HG03575 (cell line): ENCODE measurements around the gene DRC1.

Experiments
- ATAC-seq: cut with Tn5 transposase; IDR thresholded peaks from one replicate; pipeline ENCODE4 v1.9.1; 2021; ENCODE audit not compliant: unreplicated experiment, insufficient number of reproducible peaks, low FRiP score; ENCODE audit errors: extremely low read depth

DRC1 gene

GRCh38 chr2:26395394-26395793, 6.3 kb upstream of the DRC1 start:
- ATAC-seq, result no peak

DNA sequence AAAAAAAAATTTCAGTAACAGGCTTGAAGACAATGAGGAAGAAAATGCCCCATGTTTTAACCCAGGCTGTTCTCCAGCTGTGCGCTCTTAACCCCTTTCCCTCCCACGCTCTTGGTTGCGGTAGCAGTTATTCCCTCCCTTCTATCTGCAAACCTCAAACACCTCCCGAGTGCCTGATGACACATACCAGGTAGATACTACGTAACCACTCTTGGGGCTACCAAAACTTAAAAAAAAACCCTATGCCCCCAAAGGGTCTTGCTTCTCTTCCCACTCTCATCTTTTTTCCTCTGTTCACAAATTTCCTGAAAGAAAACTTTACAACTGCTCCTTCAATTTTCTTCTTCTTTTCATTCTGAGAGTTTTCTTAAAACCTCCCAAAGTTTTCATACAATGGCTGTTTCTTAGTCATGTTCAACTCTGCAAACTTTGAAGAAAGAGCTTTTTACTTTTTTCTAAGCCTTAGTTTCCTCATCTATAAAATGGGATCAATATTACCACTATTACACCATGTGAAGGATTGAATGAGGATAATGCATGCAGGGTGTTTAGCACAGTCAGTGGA, 4.9 kb upstream of the DRC1 start:
- no peak for ATAC-seq

DNA sequence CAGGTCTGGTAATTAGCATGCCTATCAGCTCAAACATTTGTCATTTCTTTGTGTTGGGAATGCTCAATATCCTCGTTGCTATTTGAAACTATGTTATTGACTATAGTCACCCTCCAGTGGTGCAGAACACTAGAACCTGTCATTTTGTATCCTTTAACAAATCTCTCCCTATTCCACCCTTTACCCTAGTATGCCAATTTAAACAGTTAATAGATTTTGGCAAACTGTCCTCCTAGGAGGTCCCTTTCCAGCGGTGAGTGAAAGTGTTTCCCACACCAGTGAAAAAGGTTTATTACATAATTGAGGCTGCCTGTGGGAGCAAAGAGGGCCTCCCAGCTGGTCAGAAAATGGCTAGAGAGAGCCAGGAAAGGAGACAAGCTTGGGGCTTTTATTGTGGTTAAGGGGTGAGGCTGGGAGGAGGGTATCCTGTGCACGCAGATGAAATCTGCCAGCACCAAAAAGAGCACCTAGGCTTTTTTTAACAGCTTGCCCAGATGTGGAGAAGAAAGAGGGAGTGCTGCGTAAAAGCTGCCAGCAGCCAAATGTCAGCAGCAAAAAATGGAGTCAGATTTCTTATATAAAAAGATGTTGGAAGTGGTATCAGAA, 1.8 kb upstream of the DRC1 start:
- no peak for ATAC-seq

GRCh38 chr2:26400723-26401122, 997 bp upstream of the DRC1 start:
- no peak for ATAC-seq

- no peak for ATAC-seq
Observed at GRCh38 chr2:26407526-26407925, 5.8 kb downstream of the DRC1 start.

DNA sequence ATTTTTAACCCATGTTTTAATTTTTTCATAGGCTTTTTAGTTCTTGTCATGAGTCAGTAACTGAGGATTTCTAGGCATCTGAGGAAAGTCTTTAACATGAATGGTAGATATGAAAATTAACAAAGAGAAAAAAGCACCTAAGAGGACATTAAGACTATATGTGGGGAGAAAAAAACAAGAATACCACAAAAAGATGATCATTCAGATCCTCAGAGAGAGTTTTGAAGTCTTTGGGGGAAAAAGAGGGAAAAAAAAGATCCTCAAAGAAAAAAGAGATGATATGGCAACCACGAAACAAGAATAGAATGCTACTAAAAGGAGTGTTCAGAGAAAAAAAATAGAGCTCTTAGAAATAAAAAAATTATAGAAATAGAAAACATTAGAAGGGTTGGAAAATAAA, 8.1 kb downstream of the DRC1 start:
- no peak for ATAC-seq

DNA sequence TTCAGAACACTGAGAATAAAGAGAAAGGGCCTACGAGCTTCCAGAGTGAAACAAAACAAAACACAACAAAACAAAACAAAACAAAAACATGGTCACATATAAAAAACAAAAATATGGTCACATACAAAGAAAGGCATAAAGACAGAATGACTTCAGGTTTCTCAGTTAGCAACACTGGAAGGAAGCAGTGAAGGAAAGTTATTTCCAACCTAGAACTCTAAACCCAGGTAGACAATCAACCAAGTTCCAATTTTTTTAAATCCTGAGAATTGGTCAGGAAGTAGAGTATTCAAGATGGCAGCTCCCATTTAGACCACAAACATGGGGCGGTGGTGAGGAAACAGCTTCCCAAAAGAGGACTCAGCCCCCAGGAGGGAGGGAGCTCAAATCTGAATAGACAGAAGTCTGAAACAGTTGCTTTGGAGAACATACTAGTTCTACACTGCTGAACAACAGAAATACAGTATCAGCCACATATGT, 9.1 kb downstream of the DRC1 start:
- no peak for ATAC-seq

- ATAC-seq, result no peak
Observed at GRCh38 chr2:26411419-26411818, 9.7 kb downstream of the DRC1 start.

DNA sequence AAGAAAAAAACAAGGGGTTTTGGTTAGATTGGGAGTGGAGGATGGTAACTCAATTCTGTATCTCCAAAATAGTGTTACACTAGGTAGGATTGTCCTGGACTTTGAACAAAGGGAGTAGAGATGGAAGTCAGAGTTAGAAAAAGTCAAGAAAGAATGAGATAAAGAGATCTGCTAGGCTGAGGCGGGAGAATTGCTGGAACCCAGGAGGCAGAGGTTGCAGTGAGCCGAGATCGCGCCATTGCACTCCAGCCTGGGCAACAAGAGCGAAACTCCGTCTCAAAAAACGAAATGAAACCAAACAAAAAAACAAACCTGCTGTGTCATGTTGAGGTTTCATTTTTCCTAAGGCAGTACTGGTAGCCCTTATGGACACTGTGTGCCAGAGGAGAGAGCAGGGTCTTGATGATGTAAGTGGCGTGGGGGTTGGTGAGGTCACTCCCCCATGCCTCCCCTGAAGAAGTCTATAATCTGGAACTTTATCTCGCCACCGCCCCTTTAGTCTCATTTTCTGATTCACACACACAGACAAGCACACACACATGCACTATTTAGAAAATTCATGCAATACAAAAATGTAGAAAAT, 10.5 kb downstream of the DRC1 start:
- no peak for ATAC-seq

DNA sequence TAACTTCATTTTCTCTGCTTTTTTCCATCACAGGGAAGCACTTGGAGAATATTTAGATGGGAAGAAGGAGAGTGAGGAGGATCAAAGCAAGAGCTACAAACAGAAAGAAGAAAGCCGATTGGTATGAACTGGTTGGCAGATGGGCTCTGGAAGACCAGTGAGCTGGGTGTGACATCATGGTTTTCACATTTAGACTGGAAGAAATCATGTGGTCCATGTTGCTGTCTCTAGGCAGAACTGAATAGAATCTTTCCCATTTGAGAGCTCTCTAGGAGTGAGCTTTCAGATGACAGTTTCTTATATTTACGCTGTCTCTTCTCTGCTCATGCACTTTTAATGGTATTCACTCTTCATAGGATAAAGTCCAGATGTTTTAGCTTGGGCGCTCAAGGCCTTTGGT, 12.6 kb downstream of the DRC1 start:
- no peak for ATAC-seq

DNA sequence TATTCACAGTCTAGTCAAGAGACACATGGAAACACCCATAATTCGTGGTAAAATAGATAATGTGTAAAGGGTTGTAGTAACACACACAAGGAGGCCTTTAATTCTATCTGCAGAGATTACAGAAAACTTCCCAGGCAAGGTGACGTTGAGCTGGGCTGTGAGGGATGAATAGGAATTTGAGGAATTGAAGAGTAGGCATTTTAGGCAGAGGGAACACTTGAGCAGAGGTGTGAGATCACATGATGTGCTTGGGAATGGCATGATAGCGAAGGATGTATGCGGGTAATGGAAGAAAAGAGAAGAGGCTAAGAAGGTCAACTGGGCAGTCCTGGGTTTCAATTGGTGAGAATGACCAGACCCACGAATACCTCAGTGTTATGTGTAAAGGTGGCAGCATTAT, 20.2 kb downstream of the DRC1 start:
- no peak for ATAC-seq

- no peak for ATAC-seq
Observed at GRCh38 chr2:26422947-26423629, 21.4 kb downstream of the DRC1 start.

DNA sequence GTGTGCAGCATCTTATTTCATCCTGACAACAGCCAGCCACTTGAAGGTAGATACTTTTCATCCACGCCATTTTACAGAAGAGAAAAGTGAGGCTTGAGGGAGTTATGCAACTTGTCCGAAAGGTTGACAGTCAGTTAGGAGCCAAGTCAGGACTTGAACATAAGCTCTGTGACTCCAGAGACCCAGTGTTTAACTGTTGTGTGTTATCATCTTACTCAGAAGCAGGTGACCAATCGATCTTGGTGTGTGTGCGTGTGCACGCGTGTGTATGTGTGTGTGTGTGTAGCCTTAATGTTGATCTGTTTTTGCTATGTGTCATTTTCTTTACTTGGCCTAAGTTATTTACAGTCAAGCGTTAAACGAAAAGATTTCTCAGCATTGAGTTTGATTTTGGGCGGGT, 22.0 kb downstream of the DRC1 start:
- ATAC-seq, result no peak

- ATAC-seq, result no peak
Observed at GRCh38 chr2:26424221-26424620, 22.5 kb downstream of the DRC1 start.

- no peak for ATAC-seq
Observed at GRCh38 chr2:26428846-26429245, 27.1 kb downstream of the DRC1 start.

DNA sequence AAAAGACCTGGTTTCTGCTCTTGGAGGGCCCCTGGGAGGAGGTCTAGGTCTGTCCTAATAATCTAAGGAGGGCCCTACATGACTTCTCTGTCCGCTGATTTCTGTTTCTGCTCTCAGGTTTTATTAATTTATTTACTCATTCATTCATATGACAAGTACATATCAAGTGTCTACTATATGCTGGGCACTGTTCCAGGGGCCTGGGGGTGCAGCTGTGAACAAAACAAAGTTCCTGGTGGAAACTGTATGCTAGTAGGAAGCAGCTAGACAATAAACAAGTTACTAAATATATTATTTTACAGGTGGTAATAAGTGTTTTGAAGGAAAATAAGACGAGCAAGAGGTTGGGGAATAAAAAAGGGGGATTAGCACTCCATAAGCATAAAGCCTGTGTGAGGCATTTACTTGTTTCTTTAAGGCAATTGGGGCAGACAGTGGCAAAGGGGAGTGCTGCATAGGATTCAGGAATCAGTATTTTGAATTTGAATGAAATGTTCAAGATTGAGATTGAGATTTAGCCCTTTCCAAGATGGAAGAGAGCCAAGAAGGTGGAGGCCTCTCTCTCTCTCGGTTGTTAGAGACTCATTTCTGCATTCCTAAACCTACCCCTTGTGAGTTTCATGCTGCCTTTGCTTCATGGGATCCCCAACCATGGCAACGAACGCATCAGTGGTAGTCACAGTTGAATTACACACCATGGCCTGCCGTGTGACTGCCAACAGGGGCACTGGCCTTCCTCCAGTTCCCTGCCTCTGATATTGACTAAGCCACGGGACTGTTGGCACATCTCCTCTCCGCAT, 28.3 kb downstream of the DRC1 start:
- ATAC-seq, result no peak

GRCh38 chr2:26430826-26431225, 29.1 kb downstream of the DRC1 start:
- no peak for ATAC-seq

DNA sequence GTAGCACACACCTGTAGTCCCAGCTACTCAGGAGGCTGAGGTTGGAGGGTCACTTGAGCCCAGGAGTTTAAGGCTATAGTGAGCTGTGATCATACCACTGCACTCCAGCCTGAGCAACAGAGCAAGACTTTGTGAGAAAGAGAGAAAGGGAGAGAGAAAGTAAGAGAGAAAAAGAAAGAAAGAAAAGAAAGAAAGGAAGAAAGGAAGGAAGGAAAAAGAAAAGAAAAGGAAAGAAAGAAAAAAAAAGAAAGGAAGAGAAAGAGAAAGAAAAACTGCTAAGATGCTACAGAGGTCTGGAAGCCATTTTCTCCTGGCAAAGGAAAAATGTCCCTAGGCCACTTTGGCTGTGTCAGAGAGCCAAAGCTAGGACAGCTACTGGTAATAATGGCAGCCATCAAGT, 30.6 kb downstream of the DRC1 start:
- ATAC-seq, result no peak

DNA sequence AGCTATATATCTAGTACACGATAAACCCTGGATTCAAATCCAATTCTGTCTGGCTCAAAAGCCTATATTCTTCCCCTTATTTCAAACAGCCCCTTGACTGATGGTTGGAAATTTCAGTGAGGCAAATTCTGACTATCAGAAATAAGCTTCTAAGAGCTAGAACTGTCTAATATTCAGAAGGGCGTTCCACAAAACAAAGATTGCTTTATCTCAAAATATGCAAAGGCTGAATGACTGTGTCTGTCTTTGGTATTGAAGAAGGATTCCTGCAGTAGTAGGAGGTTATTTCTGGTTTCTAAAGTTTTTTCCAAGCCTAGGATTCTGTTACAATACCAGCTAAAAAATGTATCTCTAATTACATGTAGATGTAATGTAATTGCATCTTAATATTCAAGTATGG, 31.1 kb downstream of the DRC1 start:
- no peak for ATAC-seq

DNA sequence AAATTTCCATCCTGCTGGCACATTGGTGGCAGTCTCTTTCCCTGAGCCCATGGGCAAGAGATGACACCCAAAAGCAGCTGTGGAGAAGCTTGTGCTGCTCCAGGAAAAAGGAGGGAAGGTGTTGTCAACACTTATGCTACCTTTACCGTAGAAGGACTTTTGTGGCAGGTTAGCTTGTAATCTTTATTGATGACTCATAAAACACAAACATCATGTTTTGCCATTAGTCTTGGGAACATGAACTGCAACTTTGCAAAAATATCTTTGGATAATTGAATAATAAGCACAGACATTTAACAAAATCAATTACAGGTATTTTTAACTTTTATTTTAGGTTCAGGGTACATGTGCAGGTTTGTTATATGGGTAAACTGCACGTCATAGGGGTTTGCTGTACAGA, 33.4 kb downstream of the DRC1 start:
- ATAC-seq, result no peak
